K562 (cell line): ENCODE results near the gene ZNF48. TPM values are rescaled to one million over a fixed set of nuclear protein-coding genes. Genes with fewer than 3 reads are reported as not detected.

Source experiments
- CREB3 ChIP-seq: fragments of 450-650 bp; conservative IDR thresholded peaks from 2 replicates; pipeline ENCODE4 v1.6.1; 2016; ENCODE audit warnings: missing genetic modification characterization, low read depth, mild to moderate bottlenecking, missing compliant biosample characterization, moderate library complexity
- ETV6 ChIP-seq, 3 experiments: fragments of 150-350 bp in 1 of 3; sonication (generic) in 1 of 3; formaldehyde crosslinking in 1 of 3; IDR thresholded peaks; 2 replicates each; pipeline versions ENCODE4 v1.6.1 to v1.8.0; 2014 to 2022; ENCODE audit warnings: borderline replicate concordance in 2 of 3, low read depth in 2 of 3, antibody characterized with exemption in 1 of 3, low read length in 1 of 3, mild to moderate bottlenecking in 1 of 3, missing genetic modification reagents in 1 of 3
- KLF16 ChIP-seq: IDR thresholded peaks from 2 replicates; pipeline ENCODE4 v1.6.1; 2016; ENCODE audit warnings: antibody characterized with exemption
- NRF1 ChIP-seq, 2 experiments: fragments of 450-650 bp; IDR thresholded peaks in 1 of 2; conservative IDR thresholded peaks in 1 of 2; 2 replicates each; pipeline ENCODE4 v1.6.1; 2014; ENCODE audit warnings: mild to moderate bottlenecking in 2 of 2
- RBBP5 ChIP-seq: fragments of 200-600 bp; sonication (generic); IDR thresholded peaks from 2 replicates; pipeline ENCODE4 v1.6.1; 2012; ENCODE audit warnings: borderline replicate concordance, mild to moderate bottlenecking, low read length, control low read depth, inconsistent platforms; ENCODE audit not compliant: insufficient read depth, poor library complexity, severe bottlenecking
- ZFX ChIP-seq: sonication (generic); formaldehyde crosslinking; IDR thresholded peaks from 2 replicates; pipeline ENCODE4 v1.8.0; 2022; ENCODE audit warnings: mild to moderate bottlenecking, missing genetic modification reagents, moderate library complexity
- ZNF12 ChIP-seq: sonication (generic); formaldehyde crosslinking; IDR thresholded peaks from 2 replicates; pipeline ENCODE4 v1.4.0; 2020; ENCODE audit warnings: mild to moderate bottlenecking, missing genetic modification reagents
- ZNF740 ChIP-seq, 3 experiments: fragments of 200-800 bp in 1 of 3; sonication (Bioruptor generic) in 1 of 3; sonication (generic) in 1 of 3; formaldehyde crosslinking in 1 of 3; IDR thresholded peaks; 2 replicates each; pipeline versions ENCODE4 v1.6.1 to v1.8.0; 2016 to 2022; ENCODE audit warnings: mild to moderate bottlenecking in 2 of 3, missing compliant biosample characterization in 2 of 3, missing genetic modification characterization in 2 of 3, missing genetic modification reagents in 1 of 3
- polyA plus RNA-seq, 8 experiments: library from polyadenylated mRNA; depleted of rRNA in 4 of 8; stranded (reverse) in 5 of 8; unstranded in 3 of 8; fragments of >200 nt; fragmentation: Nextera tagmentation in 2 of 8; fragmentation: Illumina TruSeq in 1 of 8; extraction: Ambion mirVana in 2 of 8; extraction: Trizol in 1 of 8; gene quantifications; 2 replicates each; pipeline versions ENCODE4 v1.2.1 to v1.2.3, GENCODE V29; 2011 to 2014; ENCODE audit warnings: inconsistent platforms in 1 of 8, missing spikeins in 1 of 8
- total RNA-seq, 7 experiments: library from RNA; depleted of rRNA in 6 of 7; stranded (reverse); fragments of >200 nt in 6 of 7; fragmentation: Illumina TruSeq in 2 of 7; extraction: Trizol in 2 of 7; gene quantifications; 2 replicates each; pipeline versions ENCODE4 v1.2.1 to v1.2.3, GENCODE V29; 2011 to 2021; ENCODE audit warnings: low replicate concordance in 1 of 7
- TF ChIP-seq, protein P1 (sequence below): fragments of 450-650 bp; IDR thresholded peaks from 2 replicates; pipeline ENCODE4 v1.6.1; 2017; ENCODE audit warnings: antibody characterized with exemption, mild to moderate bottlenecking
- TF ChIP-seq, protein P2 (sequence below): sonication (generic); formaldehyde crosslinking; IDR thresholded peaks from 2 replicates; pipeline ENCODE4 v1.8.1; 2023; ENCODE audit warnings: mild to moderate bottlenecking, missing genetic modification reagents
- TF ChIP-seq, protein P3 (sequence below): fragments of 450-650 bp; IDR thresholded peaks from 2 replicates; pipeline ENCODE4 v1.6.1; 2014; ENCODE audit warnings: low read depth, mild to moderate bottlenecking, moderate library complexity, borderline replicate concordance

Gene ZNF48
- total and polyA plus RNA-seq, 9 of the 15 experiments (the other 6 are each of a cell fraction or from before 2014, with no cell fraction given), result 0.38 to 11.6 (median 4.7) TPM

GRCh38 chr16:30355144-30355953 lies 39.9 kb upstream of the ZNF48 start, which contains the start of gene CD2BP2 (continued):
- TF ChIP-seq, protein P1, sequence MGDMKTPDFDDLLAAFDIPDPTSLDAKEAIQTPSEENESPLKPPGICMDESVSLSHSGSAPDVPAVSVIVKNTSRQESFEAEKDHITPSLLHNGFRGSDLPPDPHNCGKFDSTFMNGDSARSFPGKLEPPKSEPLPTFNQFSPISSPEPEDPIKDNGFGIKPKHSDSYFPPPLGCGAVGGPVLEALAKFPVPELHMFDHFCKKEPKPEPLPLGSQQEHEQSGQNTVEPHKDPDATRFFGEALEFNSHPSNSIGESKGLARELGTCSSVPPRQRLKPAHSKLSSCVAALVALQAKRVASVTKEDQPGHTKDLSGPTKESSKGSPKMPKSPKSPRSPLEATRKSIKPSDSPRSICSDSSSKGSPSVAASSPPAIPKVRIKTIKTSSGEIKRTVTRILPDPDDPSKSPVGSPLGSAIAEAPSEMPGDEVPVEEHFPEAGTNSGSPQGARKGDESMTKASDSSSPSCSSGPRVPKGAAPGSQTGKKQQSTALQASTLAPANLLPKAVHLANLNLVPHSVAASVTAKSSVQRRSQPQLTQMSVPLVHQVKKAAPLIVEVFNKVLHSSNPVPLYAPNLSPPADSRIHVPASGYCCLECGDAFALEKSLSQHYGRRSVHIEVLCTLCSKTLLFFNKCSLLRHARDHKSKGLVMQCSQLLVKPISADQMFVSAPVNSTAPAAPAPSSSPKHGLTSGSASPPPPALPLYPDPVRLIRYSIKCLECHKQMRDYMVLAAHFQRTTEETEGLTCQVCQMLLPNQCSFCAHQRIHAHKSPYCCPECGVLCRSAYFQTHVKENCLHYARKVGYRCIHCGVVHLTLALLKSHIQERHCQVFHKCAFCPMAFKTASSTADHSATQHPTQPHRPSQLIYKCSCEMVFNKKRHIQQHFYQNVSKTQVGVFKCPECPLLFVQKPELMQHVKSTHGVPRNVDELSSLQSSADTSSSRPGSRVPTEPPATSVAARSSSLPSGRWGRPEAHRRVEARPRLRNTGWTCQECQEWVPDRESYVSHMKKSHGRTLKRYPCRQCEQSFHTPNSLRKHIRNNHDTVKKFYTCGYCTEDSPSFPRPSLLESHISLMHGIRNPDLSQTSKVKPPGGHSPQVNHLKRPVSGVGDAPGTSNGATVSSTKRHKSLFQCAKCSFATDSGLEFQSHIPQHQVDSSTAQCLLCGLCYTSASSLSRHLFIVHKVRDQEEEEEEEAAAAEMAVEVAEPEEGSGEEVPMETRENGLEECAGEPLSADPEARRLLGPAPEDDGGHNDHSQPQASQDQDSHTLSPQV, result peak; percentile 15; the same call in 1 of the 2 replicates
- TF ChIP-seq ZNF12 (CRISPR knock-in tag), result 0 out of 2 replicates have a peak, but pooled peaks have one; percentile 11
- TF ChIP-seq ZFX (CRISPR knock-in tag), result peak; percentile 77
- no peak for TF ChIP-seq ZNF740 (CRISPR knock-in tag; IDR thresholded peaks at IDR 0.05)
- no peak for TF ChIP-seq ZNF740 (tag; IDR thresholded peaks at IDR 0.05)
- TF ChIP-seq, protein P2, sequence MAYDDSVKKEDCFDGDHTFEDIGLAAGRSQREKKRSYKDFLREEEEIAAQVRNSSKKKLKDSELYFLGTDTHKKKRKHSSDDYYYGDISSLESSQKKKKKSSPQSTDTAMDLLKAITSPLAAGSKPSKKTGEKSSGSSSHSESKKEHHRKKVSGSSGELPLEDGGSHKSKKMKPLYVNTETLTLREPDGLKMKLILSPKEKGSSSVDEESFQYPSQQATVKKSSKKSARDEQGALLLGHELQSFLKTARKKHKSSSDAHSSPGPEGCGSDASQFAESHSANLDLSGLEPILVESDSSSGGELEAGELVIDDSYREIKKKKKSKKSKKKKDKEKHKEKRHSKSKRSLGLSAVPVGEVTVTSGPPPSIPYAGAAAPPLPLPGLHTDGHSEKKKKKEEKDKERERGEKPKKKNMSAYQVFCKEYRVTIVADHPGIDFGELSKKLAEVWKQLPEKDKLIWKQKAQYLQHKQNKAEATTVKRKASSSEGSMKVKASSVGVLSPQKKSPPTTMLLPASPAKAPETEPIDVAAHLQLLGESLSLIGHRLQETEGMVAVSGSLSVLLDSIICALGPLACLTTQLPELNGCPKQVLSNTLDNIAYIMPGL (CRISPR knock-in tag), result no peak; the same call in 1 of the 2 replicates
- no peak for TF ChIP-seq CREB3 (tag)
- TF ChIP-seq RBBP5, result peak; percentile 87
- TF ChIP-seq, protein P3, sequence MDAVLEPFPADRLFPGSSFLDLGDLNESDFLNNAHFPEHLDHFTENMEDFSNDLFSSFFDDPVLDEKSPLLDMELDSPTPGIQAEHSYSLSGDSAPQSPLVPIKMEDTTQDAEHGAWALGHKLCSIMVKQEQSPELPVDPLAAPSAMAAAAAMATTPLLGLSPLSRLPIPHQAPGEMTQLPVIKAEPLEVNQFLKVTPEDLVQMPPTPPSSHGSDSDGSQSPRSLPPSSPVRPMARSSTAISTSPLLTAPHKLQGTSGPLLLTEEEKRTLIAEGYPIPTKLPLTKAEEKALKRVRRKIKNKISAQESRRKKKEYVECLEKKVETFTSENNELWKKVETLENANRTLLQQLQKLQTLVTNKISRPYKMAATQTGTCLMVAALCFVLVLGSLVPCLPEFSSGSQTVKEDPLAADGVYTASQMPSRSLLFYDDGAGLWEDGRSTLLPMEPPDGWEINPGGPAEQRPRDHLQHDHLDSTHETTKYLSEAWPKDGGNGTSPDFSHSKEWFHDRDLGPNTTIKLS, result no peak; the same call in 1 of the 2 replicates
- TF ChIP-seq KLF16, result no peak
- TF ChIP-seq NRF1 (conservative IDR thresholded peaks at IDR 0.05 in 1 of 2, IDR thresholded peaks at IDR 0.05 in 1 of 2), result peak; percentile 57 to 58; a peak in 3 of 4 replicates
- peak; percentile 98 to 99 for TF ChIP-seq ETV6 (IDR thresholded peaks at IDR 0.05; ENCODE audit: borderline replicate concordance in 1 of 2, low read depth in 2 of 2, low read length in 1 of 2)
- no peak for TF ChIP-seq ETV6 (CRISPR knock-in tag; IDR thresholded peaks at IDR 0.05; ENCODE audit: borderline replicate concordance)
